Vagina (tissue), 2 donors: ENCODE measurements around the gene ADGRV1. TPM values are rescaled to one million over a fixed set of nuclear protein-coding genes. Genes with fewer than 3 reads are reported as not detected.
"Not testable (repeated sequence)": the region's sequence is repeated elsewhere in the genome, so short reads cannot be mapped to it uniquely, and the experiment has no call there.

Experiments
- DNase-seq, 2 donors: peaks; one replicate each; pipeline ENCODE4 v3.0.0-alpha.2; 2017; ENCODE audit errors: extremely low spot score in 2 of 2
- H3K27ac ChIP-seq: fragments of 200-600 bp; sonication (generic); one replicate; pipeline ENCODE4 v1.5.1; 2019
- H3K27me3 ChIP-seq: fragments of 200-600 bp; sonication (generic); one replicate; pipeline ENCODE4 v1.5.1; 2019
- H3K36me3 ChIP-seq, 2 donors: fragments of 200-600 bp; sonication (generic); one replicate each; pipeline ENCODE4 v1.5.1; 2017 to 2019
- H3K4me1 ChIP-seq: fragments of 200-600 bp; sonication (generic); one replicate; pipeline ENCODE4 v1.5.1; 2019
- H3K4me3 ChIP-seq, 2 donors: fragments of 200-600 bp; sonication (generic); 1 replicate in 1 of 2; 2 replicates in 1 of 2; pipeline ENCODE4 v1.5.1; 2016 to 2019
- H3K9me3 ChIP-seq: fragments of 200-600 bp; sonication (generic); one replicate; pipeline ENCODE4 v1.5.1; 2019
- POLR2A ChIP-seq, 2 donors: fragments of 450-650 bp; IDR thresholded peaks; one replicate each; pipeline ENCODE4 v1.6.1; 2017; ENCODE audit warnings: antibody characterized with exemption in 2 of 2, mild to moderate bottlenecking in 2 of 2, moderate library complexity in 2 of 2
- POLR2AphosphoS5 ChIP-seq, 2 donors: sonication (generic); formaldehyde crosslinking; IDR thresholded peaks; one replicate each; pipeline ENCODE4 v1.9.0; 2017; ENCODE audit warnings: antibody characterized with exemption in 2 of 2, mild to moderate bottlenecking in 2 of 2, low read depth in 1 of 2; ENCODE audit not compliant: insufficient read depth in 1 of 2
- intact Hi-C: fragments of 100-400 bp; cut with DNase I; formaldehyde crosslinking; loops from one replicate; pipeline ENCODE4 v1.15.1; 2023
- total RNA-seq: library from RNA; depleted of rRNA; stranded (reverse); fragments of >200 nt; gene quantifications from one replicate; pipeline ENCODE4 v1.2.3, GENCODE V29; 2016
- TF ChIP-seq, protein P1 (sequence below), 3 experiments: fragments of 450-650 bp in 2 of 3; fragments of 200-600 bp in 1 of 3; sonication (generic) in 1 of 3; IDR thresholded peaks; one replicate each; pipeline ENCODE4 v1.5.1; 2017 to 2019; ENCODE audit warnings: antibody characterized with exemption in 3 of 3, mild to moderate bottlenecking in 2 of 3, moderate library complexity in 2 of 3

Gene ADGRV1
- total RNA-seq, 1 donor from 2014 or later: 10.6 TPM

- Histone ChIP-seq H3K36me3 (no peaks in the 10 kb centered on the region), H3K4me1 (no peaks in the 10 kb centered on the region), H3K27ac (no peak overlapping the region), H3K27me3 (no peaks in the 10 kb centered on the region), H3K9me3 (no peaks in the 10 kb centered on the region), H3K4me3 (no peak overlapping the region)
- TF ChIP-seq POLR2AphosphoS5 (IDR thresholded peaks at IDR 0.05; ENCODE audit: insufficient read depth in 1 of 2, low read depth in 1 of 2): no peak
- TF ChIP-seq, protein P1, sequence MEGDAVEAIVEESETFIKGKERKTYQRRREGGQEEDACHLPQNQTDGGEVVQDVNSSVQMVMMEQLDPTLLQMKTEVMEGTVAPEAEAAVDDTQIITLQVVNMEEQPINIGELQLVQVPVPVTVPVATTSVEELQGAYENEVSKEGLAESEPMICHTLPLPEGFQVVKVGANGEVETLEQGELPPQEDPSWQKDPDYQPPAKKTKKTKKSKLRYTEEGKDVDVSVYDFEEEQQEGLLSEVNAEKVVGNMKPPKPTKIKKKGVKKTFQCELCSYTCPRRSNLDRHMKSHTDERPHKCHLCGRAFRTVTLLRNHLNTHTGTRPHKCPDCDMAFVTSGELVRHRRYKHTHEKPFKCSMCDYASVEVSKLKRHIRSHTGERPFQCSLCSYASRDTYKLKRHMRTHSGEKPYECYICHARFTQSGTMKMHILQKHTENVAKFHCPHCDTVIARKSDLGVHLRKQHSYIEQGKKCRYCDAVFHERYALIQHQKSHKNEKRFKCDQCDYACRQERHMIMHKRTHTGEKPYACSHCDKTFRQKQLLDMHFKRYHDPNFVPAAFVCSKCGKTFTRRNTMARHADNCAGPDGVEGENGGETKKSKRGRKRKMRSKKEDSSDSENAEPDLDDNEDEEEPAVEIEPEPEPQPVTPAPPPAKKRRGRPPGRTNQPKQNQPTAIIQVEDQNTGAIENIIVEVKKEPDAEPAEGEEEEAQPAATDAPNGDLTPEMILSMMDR (IDR thresholded peaks at IDR 0.05): no peak
- TF ChIP-seq POLR2A (IDR thresholded peaks at IDR 0.05): no peak
- intact Hi-C loops: no loop called here
- no peak for DNase-seq
Observed at GRCh38 chr5:90921418-90921973, 362.9 kb downstream of the ADGRV1 start.

- H3K27ac ChIP-seq, H3K4me1 ChIP-seq, H3K36me3 ChIP-seq, H3K4me3 ChIP-seq, intact Hi-C loops, H3K9me3 ChIP-seq, H3K27me3 ChIP-seq, DNase-seq: not testable (repeated sequence)
Observed at GRCh38 chr5:90924222-90924621, 365.6 kb downstream of the ADGRV1 start.

DNA sequence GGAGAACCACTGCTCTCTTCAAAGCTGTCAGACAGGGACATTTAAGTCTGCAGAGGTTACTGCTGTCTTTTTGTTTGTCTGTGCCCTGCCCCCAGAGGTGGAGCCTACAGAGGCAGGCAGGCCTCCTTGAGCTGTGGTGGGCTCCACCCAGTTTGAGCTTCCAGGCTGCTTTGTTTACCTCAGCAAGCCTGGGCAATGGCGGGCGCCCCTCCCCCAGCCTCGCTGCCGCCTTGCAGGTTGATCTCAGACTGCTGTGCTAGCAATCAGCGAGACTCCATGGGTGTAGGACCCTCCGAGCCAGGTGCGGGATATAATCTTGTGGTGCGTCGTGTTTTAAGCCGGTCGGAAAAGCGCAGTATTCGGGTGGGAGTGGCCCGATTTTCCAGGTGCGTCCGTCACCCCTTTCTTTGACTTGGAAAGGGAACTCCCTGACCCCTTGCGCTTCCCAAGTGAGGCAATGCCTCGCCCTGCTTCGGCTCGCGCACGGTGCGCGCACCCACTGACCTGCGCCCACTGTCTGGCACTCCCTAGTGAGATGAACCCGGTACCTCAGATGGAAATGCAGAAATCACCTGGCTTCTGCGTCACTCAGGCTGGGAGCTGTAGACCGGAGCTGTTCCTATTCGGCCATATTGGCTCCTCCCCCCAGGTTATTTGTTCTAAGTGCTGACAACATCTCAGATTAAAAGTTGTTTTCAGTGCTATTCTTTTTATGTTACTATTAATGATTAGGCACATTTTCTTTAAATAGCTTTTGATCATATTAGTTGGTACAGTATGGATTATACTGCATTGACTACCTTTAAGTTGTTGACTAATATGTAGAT lies 370.6 kb downstream of the ADGRV1 start:
- H3K4me1 ChIP-seq, H3K36me3 ChIP-seq, intact Hi-C loops, H3K27ac ChIP-seq, H3K27me3 ChIP-seq, H3K9me3 ChIP-seq, H3K4me3 ChIP-seq, DNase-seq: not testable (repeated sequence)

GRCh38 chr5:90930062-90930461 lies 371.5 kb downstream of the ADGRV1 start:
- no peak overlapping the region for H3K27ac ChIP-seq
- H3K4me1 ChIP-seq: no peaks in the 10 kb centered on the region
- DNase-seq: no peak
- TF ChIP-seq POLR2AphosphoS5 (IDR thresholded peaks at IDR 0.05; ENCODE audit: insufficient read depth in 1 of 2, low read depth in 1 of 2) (no peak), POLR2A (IDR thresholded peaks at IDR 0.05) (no peak)
- TF ChIP-seq, protein P1 (IDR thresholded peaks at IDR 0.05): no peak
- no peaks in the 10 kb centered on the region for H3K27me3 ChIP-seq
- H3K9me3 ChIP-seq: no peaks in the 10 kb centered on the region
- H3K4me3 ChIP-seq: no peak overlapping the region
- intact Hi-C loops: loop anchor here (10.0 kb wide), 1 partner anchor 455 kb away; the partner anchor contains the start of gene ARRDC3
- no peaks in the 10 kb centered on the region for H3K36me3 ChIP-seq

- Histone ChIP-seq H3K9me3 (no peaks in the 10 kb centered on the region), H3K27me3 (no peaks in the 10 kb centered on the region), H3K27ac (no peak overlapping the region), H3K4me1 (no peaks in the 10 kb centered on the region), H3K4me3 (no peak overlapping the region), H3K36me3 (no peaks in the 10 kb centered on the region)
- TF ChIP-seq POLR2AphosphoS5 (IDR thresholded peaks at IDR 0.05; ENCODE audit: insufficient read depth in 1 of 2, low read depth in 1 of 2) (no peak), POLR2A (IDR thresholded peaks at IDR 0.05) (no peak)
- TF ChIP-seq, protein P1 (IDR thresholded peaks at IDR 0.05): no peak
- no peak for DNase-seq
- intact Hi-C loops: loop anchor here (10.0 kb wide), 1 partner anchor 454 kb away; the partner anchor contains the start of gene ARRDC3
Observed at GRCh38 chr5:90930756-90931431, 372.3 kb downstream of the ADGRV1 start.
